GM12878 (cell line): Measurements from ENCODE around the gene TCF7L1. TPM values are rescaled to one million over a fixed set of nuclear protein-coding genes. Genes with fewer than 3 reads are reported as not detected.

Experiments
- ATAC-seq: fragments of 200-7000 bp; cut with Tn5 transposase; 3 replicates; pipeline ENCODE4 v1.9.1; 2020; ENCODE audit warnings: mild to moderate bottlenecking, moderate library complexity
- BruUV-seq: library from RNA; stranded (reverse); fragments of 400-500 nt; replicated peaks from 2 replicates; lab custom pipeline; 2021; lab: Mats Ljungman, UMichigan
- CTCF ChIA-PET: fragments of 300-600 bp; sonication (Branson Sonifier 250); formaldehyde crosslinking; extraction: SDS; loops from one replicate; lab custom pipeline; 2021; ENCODE audit warnings: inconsistent platforms; lab: Yijun Ruan, JAX
- POLR2A ChIA-PET: fragments of 350-600 bp; formaldehyde crosslinking; extraction: SDS; loops from one replicate; lab custom pipeline; 2021; ENCODE audit warnings: inconsistent platforms; lab: Charles Lee
- RAD21 ChIA-PET: fragments of 300-600 bp; sonication (Branson Sonifier 250); formaldehyde crosslinking; loops from one replicate; lab custom pipeline; 2023; ENCODE audit warnings: antibody characterized with exemption; ENCODE audit not compliant: unreplicated experiment; lab: Charles Lee
- SMC1A ChIA-PET: fragments of 300-600 bp; sonication (Branson Sonifier 250); formaldehyde crosslinking; loops from one replicate; lab custom pipeline; 2023; ENCODE audit not compliant: unreplicated experiment, uncharacterized antibody; lab: Charles Lee
- DNase-seq: peaks from one replicate; pipeline ENCODE4 v3.0.0-alpha.2; 2011; ENCODE audit warnings: low read depth, low spot score
- FAIRE-seq: peaks from 3 replicates; lab custom pipeline; 2011; peaks lifted over from hg19 to GRCh38; lab: Jason Lieb, UNC
- H2AFZ ChIP-seq: 2 replicates; pipeline ENCODE4 v1.6.0; 2011; ENCODE audit warnings: low read depth, low read length, control low read depth; ENCODE audit not compliant: control insufficient read depth
- H3K27ac ChIP-seq: 2 replicates; pipeline ENCODE4 v1.5.1; 2011; ENCODE audit warnings: control low read depth; ENCODE audit not compliant: control insufficient read depth, insufficient read depth
- H3K27me3 ChIP-seq, 2 experiments: replicated peaks in 1 of 2; 2 replicates each; pipeline versions ENCODE4 v1.6.0 to v1.6.1; 2011; ENCODE audit warnings: low read length in 1 of 2; ENCODE audit not compliant: control insufficient read depth in 2 of 2, insufficient read depth in 2 of 2
- H3K36me3 ChIP-seq, 2 experiments: 2 replicates each; pipeline ENCODE4 v1.5.1; 2011; ENCODE audit warnings: low read length in 1 of 2; ENCODE audit not compliant: control insufficient read depth in 2 of 2, insufficient read depth in 2 of 2
- H3K4me1 ChIP-seq: 2 replicates; pipeline ENCODE4 v1.6.1; 2011; ENCODE audit warnings: mild to moderate bottlenecking, low read length, moderate library complexity, mixed read lengths; ENCODE audit not compliant: control insufficient read depth, insufficient read depth
- H3K4me2 ChIP-seq: 2 replicates; pipeline ENCODE4 v1.6.0; 2011; ENCODE audit warnings: control low read depth; ENCODE audit not compliant: control insufficient read depth, insufficient read depth
- H3K4me3 ChIP-seq: fragments of 200-600 bp; sonication (generic); 2 replicates; pipeline ENCODE4 v1.5.1; 2016
- H3K79me2 ChIP-seq: 2 replicates; pipeline ENCODE4 v1.6.0; 2011; ENCODE audit warnings: low read length; ENCODE audit not compliant: control insufficient read depth, insufficient read depth
- H3K9ac ChIP-seq: 2 replicates; pipeline ENCODE4 v1.8.0; 2011; ENCODE audit warnings: low read length, control low read depth, mixed read lengths; ENCODE audit not compliant: control insufficient read depth, insufficient read depth
- H3K9me3 ChIP-seq: replicated peaks from 3 replicates; pipeline ENCODE4 v1.5.1; 2011; ENCODE audit warnings: mild to moderate bottlenecking, low read length; ENCODE audit not compliant: control insufficient read depth, insufficient read depth
- H4K20me1 ChIP-seq: 2 replicates; pipeline ENCODE4 v1.6.0; 2011; ENCODE audit not compliant: control insufficient read depth, insufficient read depth
- CBX5 ChIP-seq: sonication (generic); IDR thresholded peaks from 2 replicates; pipeline ENCODE4 v1.6.1; 2016; ENCODE audit warnings: low read depth, moderate library complexity, mild to moderate bottlenecking, inconsistent platforms
- CHD1 ChIP-seq: IDR thresholded peaks from 2 replicates; pipeline ENCODE4 v1.6.1; 2012; ENCODE audit warnings: low read depth, low read length, improper control_type of control experiment
- EGR1 ChIP-seq, 2 experiments: IDR thresholded peaks; 1 replicate in 1 of 2; 2 replicates in 1 of 2; pipeline ENCODE4 v1.6.1; 2011 to 2012; ENCODE audit warnings: low read depth in 2 of 2, low read length in 2 of 2, borderline replicate concordance in 1 of 2, mild to moderate bottlenecking in 1 of 2, moderate library complexity in 1 of 2
- FOXK2 ChIP-seq: fragments of 450-650 bp; IDR thresholded peaks from 2 replicates; pipeline ENCODE4 v1.6.1; 2017; ENCODE audit warnings: mild to moderate bottlenecking, moderate library complexity
- IKZF1 ChIP-seq: fragments of 450-650 bp; conservative IDR thresholded peaks from 2 replicates; pipeline ENCODE4 v1.6.1; 2017; ENCODE audit warnings: antibody characterized with exemption, mild to moderate bottlenecking
- KAT2A ChIP-seq: conservative IDR thresholded peaks from 2 replicates; pipeline ENCODE4 v1.6.1; 2011; ENCODE audit warnings: low read depth, low read length; ENCODE audit not compliant: control insufficient read depth
- MTA2 ChIP-seq: fragments of 450-650 bp; IDR thresholded peaks from 2 replicates; pipeline ENCODE4 v1.6.1; 2016; ENCODE audit warnings: low read depth, mild to moderate bottlenecking, moderate library complexity
- ZBTB4 ChIP-seq: fragments of 450-650 bp; formaldehyde crosslinking; IDR thresholded peaks from 2 replicates; pipeline ENCODE4 v1.4.0; 2022; ENCODE audit warnings: mild to moderate bottlenecking, moderate library complexity
- ZBTB40 ChIP-seq: fragments of 450-650 bp; IDR thresholded peaks from 2 replicates; pipeline ENCODE4 v1.6.1; 2016; ENCODE audit warnings: mild to moderate bottlenecking, moderate library complexity, borderline replicate concordance
- WGBS: methylation state at CpG from one replicate; pipeline ENCODE4 v1.1.6; 2016; ENCODE audit warnings: low lambda C conversion rate; ENCODE audit not compliant: insufficient replicate concordance, insufficient coverage; ENCODE audit errors: missing lambda C conversion rate; 5-methylcytosine and 5-hydroxymethylcytosine counted together
- in situ Hi-C: fragments of 300-500 bp; cut with MboI; formaldehyde crosslinking; loops from 9 replicates; pipeline ENCODE4 v1.14.3; 2018; ENCODE audit warnings: mixed read lengths
- intact Hi-C: fragments of 100-400 bp; cut with micrococcal nuclease; formaldehyde crosslinking; loops from one replicate; pipeline ENCODE4 v1.14.2; 2022; ENCODE audit not compliant: unreplicated experiment
- polyA plus RNA-seq, 11 experiments: library from polyadenylated mRNA; depleted of rRNA in 4 of 11; unstranded in 6 of 11; stranded (reverse) in 5 of 11; fragments of >200 nt; fragmentation: Nextera tagmentation in 4 of 11; fragmentation: Illumina TruSeq in 1 of 11; extraction: Ambion mirVana in 4 of 11; extraction: Trizol in 1 of 11; gene quantifications; 1 replicate in 1 of 11; 2 replicates in 10 of 11; pipeline versions ENCODE4 v1.2.1 to v1.2.3, GENCODE V29; 2011 to 2016; ENCODE audit warnings: inconsistent platforms in 2 of 11, missing spikeins in 2 of 11, low read depth in 1 of 11
- total RNA-seq, 4 experiments: library from RNA; depleted of rRNA in 3 of 4; stranded (reverse); fragments of >200 nt in 3 of 4; fragmentation: Illumina TruSeq in 1 of 4; extraction: Trizol in 1 of 4; gene quantifications; 2 replicates each; pipeline versions ENCODE4 v1.2.1 to v1.2.3, GENCODE V29; 2013 to 2021

Gene TCF7L1
- total and polyA plus RNA-seq, 10 of the 15 experiments (the other 5 are each of a cell fraction or from before 2014, with no cell fraction given), result 0.03 to 0.11 (median 0.10) TPM; not detected in 7

DNA sequence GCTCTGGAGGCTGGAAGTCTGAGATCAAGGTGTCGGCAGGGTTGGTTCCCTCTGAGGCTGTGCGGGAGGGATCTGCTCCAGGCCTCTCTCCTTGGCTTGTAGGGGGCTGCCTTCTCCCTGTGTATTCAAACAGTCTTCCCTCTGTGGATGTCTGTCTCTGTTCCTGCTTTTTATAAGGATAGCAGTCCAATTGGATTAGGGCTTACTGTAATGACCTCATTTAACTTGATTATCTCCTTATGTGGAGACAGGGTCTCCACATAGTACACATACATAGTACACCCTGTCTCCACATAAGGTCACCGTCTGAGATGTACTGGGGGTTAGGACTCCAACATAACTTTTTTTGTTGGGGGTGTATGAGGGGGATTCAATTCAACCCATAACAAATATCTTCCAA, 30.5 kb downstream of the TCF7L1 start:
- Histone ChIP-seq H3K36me3 (no peaks in the 10 kb centered on the region), H3K9me3 (no peaks in the 10 kb centered on the region), H3K4me3 (no peak overlapping the region), H3K9ac (no peak overlapping the region), H3K79me2 (no peaks in the 10 kb centered on the region), H4K20me1 (no peaks in the 10 kb centered on the region), H3K27ac (no peak overlapping the region), H3K27me3 (peaks cover 0 to 3% of the 10 kb centered on the region in 2 experiments; a peak in 1 of 4 replicates), H3K4me2 (no peak overlapping the region), H2AFZ (no peak overlapping the region), H3K4me1 (no peaks in the 10 kb centered on the region)
- FAIRE-seq (no peak), DNase-seq (no peak), ATAC-seq (no peak)
- in situ Hi-C loops (no loop called here), intact Hi-C loops (no loop called here)
- TF ChIP-seq ZBTB40 (no peak), EGR1 (IDR thresholded peaks at IDR 0.05; ENCODE audit: borderline replicate concordance in 1 of 2, low read depth in 2 of 2, low read length in 2 of 2) (no peak), MTA2 (no peak), FOXK2 (no peak), IKZF1 (no peak), CBX5 (no peak), KAT2A (no peak), CHD1 (no peak), ZBTB4 (CRISPR knock-in tag) (no peak)
- ChIA-PET RAD21 (no interaction called here), CTCF (interaction anchor here (1.1 kb wide), 1 partner anchor 96 kb away, joined by 3 read pairs; no protein-coding TSS in a partner anchor), SMC1A (no interaction called here), POLR2A (no interaction called here)
- 70% methylated on average over 3 of the region's 3 CpGs for WGBS
- BruUV-seq, result no TSS peak
